Keratinocyte (primary cell): Measurements from ENCODE around the gene TNFSF8.

Experiments
- CTCF ChIP-seq, 3 experiments: IDR thresholded peaks in 1 of 3; conservative IDR thresholded peaks in 1 of 3; optimal IDR thresholded peaks in 1 of 3; 2 replicates in 2 of 3; 3 replicates in 1 of 3; pipeline versions ENCODE3 to v1.5.1; 2011; ENCODE audit warnings: low read length in 3 of 3, mild to moderate bottlenecking in 3 of 3, moderate library complexity in 2 of 3, control low read depth in 1 of 3, inconsistent platforms in 1 of 3; ENCODE audit not compliant: insufficient read depth in 2 of 3; ENCODE audit errors: extremely low read depth in 1 of 3
- EZH2 ChIP-seq: IDR thresholded peaks from one replicate; pipeline ENCODE4 v1.6.1; 2012; ENCODE audit warnings: inconsistent platforms, mild to moderate bottlenecking, low read length, moderate library complexity

- TF ChIP-seq CTCF (optimal IDR thresholded peaks at IDR 0.05 in 1 of 3, IDR thresholded peaks at IDR 0.05 in 1 of 3, conservative IDR thresholded peaks at IDR 0.05 in 1 of 3; ENCODE audit: extremely low read depth in 1 of 3, insufficient read depth in 2 of 3, low read length in 3 of 3) (no peak), EZH2 (no peak)
Observed at GRCh38 chr9:114928671-114929070, 1.7 kb downstream of the TNFSF8 start.
